WERI-Rb-1 (cell line): ENCODE data around the gene MSX2.

Source experiments
- DNase-seq: peaks from one replicate; pipeline ENCODE4 v3.0.0-alpha.2; 2020
- H3K27ac ChIP-seq: fragments of 250-450 bp; sonication (Bioruptor Pico); 2 replicates; pipeline ENCODE4 v1.5.1; 2020; ENCODE audit warnings: mild to moderate bottlenecking, moderate library complexity
- H3K27me3 ChIP-seq: fragments of 250-450 bp; sonication (Bioruptor Pico); 2 replicates; pipeline ENCODE4 v1.5.1; 2021; ENCODE audit warnings: mild to moderate bottlenecking, low read depth, moderate library complexity; ENCODE audit not compliant: insufficient read depth, severe bottlenecking
- H3K36me3 ChIP-seq: fragments of 250-450 bp; sonication (Bioruptor Pico); 2 replicates; pipeline ENCODE4 v1.5.1; 2020; ENCODE audit warnings: mild to moderate bottlenecking, moderate library complexity
- H3K4me3 ChIP-seq: 2 replicates; pipeline ENCODE4 v1.5.1; 2011; ENCODE audit warnings: low read depth, mild to moderate bottlenecking, control low read depth, low read length
- H3K9me3 ChIP-seq: fragments of 250-450 bp; sonication (Bioruptor Pico); 2 replicates; pipeline ENCODE4 v1.5.1; 2021; ENCODE audit warnings: mild to moderate bottlenecking, moderate library complexity; ENCODE audit not compliant: severe bottlenecking
- CTCF ChIP-seq: IDR thresholded peaks from 2 replicates; pipeline ENCODE4 v1.5.1; 2011; ENCODE audit warnings: low read depth, mild to moderate bottlenecking, control low read depth, inconsistent platforms, low read length

The MSX2 gene

GRCh38 chr5:174687503-174687902 is 36.9 kb upstream of the MSX2 start:
- Histone ChIP-seq H3K27ac (no peak overlapping the region), H3K36me3 (no peaks in the 10 kb centered on the region), H3K4me3 (no peak overlapping the region), H3K9me3 (no peaks in the 10 kb centered on the region), H3K27me3 (peaks cover 73% of the 10 kb centered on the region)
- TF ChIP-seq CTCF: no peak
- no peak for DNase-seq

- no peak overlapping the region for H3K4me3 ChIP-seq
- no peak for DNase-seq
- H3K36me3 ChIP-seq: no peaks in the 10 kb centered on the region
- H3K9me3 ChIP-seq: no peaks in the 10 kb centered on the region
- no peak overlapping the region for H3K27ac ChIP-seq
- peaks cover 72% of the 10 kb centered on the region for H3K27me3 ChIP-seq
- no peak for TF ChIP-seq CTCF
Observed at GRCh38 chr5:174688441-174689354, 35.7 kb upstream of the MSX2 start.

- no peak for DNase-seq
- peaks cover 81% of the 10 kb centered on the region for H3K27me3 ChIP-seq
- no peak for TF ChIP-seq CTCF
Observed at GRCh38 chr5:174690271-174690670, 34.1 kb upstream of the MSX2 start.

GRCh38 chr5:174692381-174692780 is 32.0 kb upstream of the MSX2 start:
- H3K36me3 ChIP-seq: no peaks in the 10 kb centered on the region
- no peak overlapping the region for H3K27ac ChIP-seq
- DNase-seq: no peak
- H3K4me3 ChIP-seq: no peak overlapping the region
- peaks cover 89% of the 10 kb centered on the region for H3K27me3 ChIP-seq
- no peak for TF ChIP-seq CTCF
- no peaks in the 10 kb centered on the region for H3K9me3 ChIP-seq

More at GRCh38 chr5:174690271-174690670, 34.1 kb upstream of the MSX2 start:
- Histone ChIP-seq H3K4me3 (no peak overlapping the region), H3K9me3 (no peaks in the 10 kb centered on the region), H3K27ac (no peak overlapping the region), H3K36me3 (no peaks in the 10 kb centered on the region)

GRCh38 chr5:174692982-174693422 is 31.4 kb upstream of the MSX2 start:
- no peak for DNase-seq
- no peak for TF ChIP-seq CTCF
- no peak overlapping the region for H3K27ac ChIP-seq
- H3K4me3 ChIP-seq: no peak overlapping the region
- H3K36me3 ChIP-seq: no peaks in the 10 kb centered on the region
- peaks cover 87% of the 10 kb centered on the region for H3K27me3 ChIP-seq
- H3K9me3 ChIP-seq: no peaks in the 10 kb centered on the region
